HCT116 (cell line): ENCODE data around the gene OR2AG2. TPM values are rescaled to one million over a fixed set of nuclear protein-coding genes. Genes with fewer than 3 reads are reported as not detected.

Experiments
- ATAC-seq: fragments of 200-7000 bp; cut with Tn5 transposase; 2 replicates; pipeline ENCODE4 v1.9.1; 2020; ENCODE audit warnings: mild to moderate bottlenecking, moderate library complexity
- BruUV-seq: library from RNA; stranded (reverse); fragments of 400-500 nt; replicated peaks from 2 replicates; lab custom pipeline; 2021; lab: Mats Ljungman, UMichigan
- CTCF ChIA-PET: fragments of 300-600 bp; sonication (Branson Sonifier 250); formaldehyde crosslinking; loops from one replicate; lab custom pipeline; 2021; ENCODE audit warnings: antibody characterized with exemption; lab: Charles Lee
- POLR2A ChIA-PET: fragments of 300-600, 350-600 bp; sonication (Branson Sonifier 250); formaldehyde crosslinking; loops from one replicate; lab custom pipeline; 2021; ENCODE audit warnings: antibody characterized with exemption; lab: Charles Lee
- RAD21 ChIA-PET, 2 experiments: fragments of 300-600 bp; sonication (Branson Sonifier 250); formaldehyde crosslinking; loops; one replicate each; lab custom pipeline; 2023; ENCODE audit warnings: low total read pairs in 2 of 2; ENCODE audit not compliant: uncharacterized antibody in 2 of 2, unreplicated experiment in 2 of 2, low non-redundant PET in 1 of 2; lab: Charles Lee
- DNase-seq: peaks from one replicate; pipeline ENCODE4 v3.0.0-alpha.2; 2010; ENCODE audit warnings: low read depth, low spot score
- H2AFZ ChIP-seq: fragments of 200-600 bp; shearing (Covaris generic), sonication (generic); 2 replicates; pipeline ENCODE4 v1.6.1; 2017; ENCODE audit warnings: low read depth, mixed run types, mixed read lengths, antibody characterized with exemption, low read length; ENCODE audit not compliant: poor library complexity, severe bottlenecking
- H3K27ac ChIP-seq: 2 replicates; pipeline ENCODE4 v1.5.1; 2012; ENCODE audit warnings: low read depth, low read length
- H3K27me3 ChIP-seq: fragments of 200-600 bp; sonication (generic); 2 replicates; pipeline ENCODE4 v1.6.1; 2016; ENCODE audit warnings: mixed run types, low read length, mixed read lengths; ENCODE audit not compliant: insufficient read depth
- H3K36me3 ChIP-seq, 2 experiments: fragments of 200-500 bp in 1 of 2; fragments of 200-600 bp in 1 of 2; sonication (Bioruptor generic) in 1 of 2; sonication (generic) in 1 of 2; 2 replicates each; pipeline versions ENCODE4 v1.5.1 to v1.6.1; 2014 to 2016; ENCODE audit warnings: low read length in 2 of 2, inconsistent platforms in 1 of 2, mixed read lengths in 1 of 2, mixed run types in 1 of 2; ENCODE audit not compliant: insufficient read depth in 2 of 2, control insufficient read depth in 1 of 2
- H3K4me1 ChIP-seq, 2 experiments: fragments of 200-600 bp in 1 of 2; sonication (generic) in 1 of 2; 2 replicates each; pipeline versions ENCODE4 v1.5.1 to v1.6.1; 2012 to 2017; ENCODE audit warnings: low read length in 2 of 2, inconsistent platforms in 1 of 2, mild to moderate bottlenecking in 1 of 2, mixed read lengths in 1 of 2, mixed run types in 1 of 2, moderate library complexity in 1 of 2; ENCODE audit not compliant: insufficient read depth in 2 of 2, control insufficient read depth in 1 of 2
- H3K4me2 ChIP-seq: fragments of 200-600 bp; sonication (generic); 2 replicates; pipeline ENCODE4 v1.6.1; 2017; ENCODE audit warnings: mixed run types, low read length, mixed read lengths
- H3K4me3 ChIP-seq, 2 experiments: fragments of 200-600 bp in 1 of 2; sonication (generic) in 1 of 2; replicated peaks in 1 of 2; 2 replicates each; pipeline ENCODE4 v1.5.1; 2011 to 2016; ENCODE audit warnings: low read length in 2 of 2, control low read depth in 1 of 2, low read depth in 1 of 2, mild to moderate bottlenecking in 1 of 2, mixed read lengths in 1 of 2, mixed run types in 1 of 2
- H3K79me2 ChIP-seq: fragments of 200-600 bp; sonication (generic); 2 replicates; pipeline ENCODE4 v1.6.1; 2017; ENCODE audit warnings: mild to moderate bottlenecking, mixed run types, low read length, moderate library complexity, mixed read lengths; ENCODE audit not compliant: insufficient read depth
- H3K9ac ChIP-seq: fragments of 200-600 bp; sonication (generic); 2 replicates; pipeline ENCODE4 v1.6.1; 2016; ENCODE audit warnings: low read length, mixed read lengths
- H3K9me2 ChIP-seq: fragments of 200-600 bp; sonication (generic), shearing (Covaris generic); 2 replicates; pipeline ENCODE4 v1.6.1; 2017; ENCODE audit warnings: mixed run types, mild to moderate bottlenecking, moderate library complexity; ENCODE audit not compliant: insufficient read depth
- H3K9me3 ChIP-seq, 2 experiments: fragments of 200-500 bp in 1 of 2; fragments of 200-600 bp in 1 of 2; sonication (Bioruptor generic) in 1 of 2; sonication (generic) in 1 of 2; 2 replicates each; pipeline ENCODE4 v1.6.1; 2014 to 2017; ENCODE audit warnings: low read length in 2 of 2, mixed read lengths in 2 of 2, inconsistent platforms in 1 of 2, low read depth in 1 of 2, mild to moderate bottlenecking in 1 of 2, mixed run types in 1 of 2, moderate library complexity in 1 of 2; ENCODE audit not compliant: control insufficient read depth in 1 of 2, insufficient read depth in 1 of 2
- H4K20me1 ChIP-seq: fragments of 200-600 bp; sonication (generic), shearing (Covaris generic); 2 replicates; pipeline ENCODE4 v1.6.1; 2017; ENCODE audit warnings: mixed run types, mild to moderate bottlenecking, moderate library complexity; ENCODE audit not compliant: insufficient read depth
- CBX3 ChIP-seq: IDR thresholded peaks from 2 replicates; pipeline ENCODE4 v1.6.1; 2012; ENCODE audit warnings: low read depth
- EZH2 ChIP-seq: fragments of 200-600 bp; sonication (generic); IDR thresholded peaks from 2 replicates; pipeline ENCODE4 v1.6.1; 2017; ENCODE audit warnings: antibody characterized with exemption, mixed run types
- EZH2phosphoT487 ChIP-seq: fragments of 200-600 bp; IDR thresholded peaks from 2 replicates; pipeline ENCODE4 v1.6.1; 2018; ENCODE audit warnings: antibody characterized with exemption, borderline replicate concordance
- JUND ChIP-seq: IDR thresholded peaks from 2 replicates; pipeline ENCODE4 v1.6.1; 2012
- POLR2A ChIP-seq: IDR thresholded peaks from 2 replicates; pipeline ENCODE4 v1.7.0; 2011; ENCODE audit warnings: borderline replicate concordance; ENCODE audit not compliant: insufficient read depth, insufficient read length; ENCODE audit errors: extremely low read depth
- POLR2AphosphoS5 ChIP-seq: IDR thresholded peaks from 2 replicates; pipeline ENCODE4 v1.6.1; 2011; ENCODE audit warnings: mild to moderate bottlenecking, low read depth, low read length, moderate library complexity
- SIN3A ChIP-seq: IDR thresholded peaks from 2 replicates; pipeline ENCODE4 v1.6.1; 2012; ENCODE audit warnings: low read depth
- SP1 ChIP-seq: IDR thresholded peaks from 2 replicates; pipeline ENCODE4 v1.6.1; 2012; ENCODE audit warnings: low read depth
- YY1 ChIP-seq: IDR thresholded peaks from 2 replicates; pipeline ENCODE4 v1.6.1; 2011; ENCODE audit warnings: low read length, low read depth, moderate library complexity, mild to moderate bottlenecking; ENCODE audit not compliant: insufficient replicate concordance; ENCODE audit errors: extremely low read depth
- ZNF274 ChIP-seq: fragments of 200-500 bp; sonication (Bioruptor generic); IDR thresholded peaks from 2 replicates; pipeline ENCODE4 v1.6.1; 2014; ENCODE audit warnings: mild to moderate bottlenecking, low read depth, low read length, inconsistent platforms
- intact Hi-C: fragments of 100-400 bp; cut with micrococcal nuclease; formaldehyde crosslinking; loops from 2 replicates; pipeline ENCODE4 v1.10.0; 2022
- total RNA-seq: library from RNA; stranded (reverse); gene quantifications from one replicate; pipeline ENCODE4 v1.2.1, GENCODE V29; 2021; ENCODE audit not compliant: unreplicated experiment
- TF ChIP-seq, protein P1 (sequence below): IDR thresholded peaks from 2 replicates; pipeline ENCODE4 v1.6.1; 2012
- TF ChIP-seq, protein P2 (sequence below): IDR thresholded peaks from 2 replicates; pipeline ENCODE4 v1.6.1; 2012
- TF ChIP-seq, protein P3 (sequence below), 3 experiments: fragments of 200-600 bp in 1 of 3; sonication (generic) in 1 of 3; IDR thresholded peaks in 2 of 3; conservative IDR thresholded peaks in 1 of 3; 2 replicates each; pipeline ENCODE4 v1.5.1; 2012 to 2017; ENCODE audit warnings: low read depth in 2 of 3, low read length in 2 of 3, antibody characterized with exemption in 1 of 3, borderline replicate concordance in 1 of 3, control low read depth in 1 of 3, mild to moderate bottlenecking in 1 of 3, mixed read lengths in 1 of 3, mixed run types in 1 of 3, moderate library complexity in 1 of 3; ENCODE audit not compliant: insufficient read depth in 1 of 3
- TF ChIP-seq, protein P4 (sequence below): IDR thresholded peaks from 2 replicates; pipeline ENCODE4 v1.6.1; 2012; ENCODE audit warnings: low read depth

Gene OR2AG2
- total RNA-seq, 1 experiment from 2014 or later, result 0.07 TPM

DNA sequence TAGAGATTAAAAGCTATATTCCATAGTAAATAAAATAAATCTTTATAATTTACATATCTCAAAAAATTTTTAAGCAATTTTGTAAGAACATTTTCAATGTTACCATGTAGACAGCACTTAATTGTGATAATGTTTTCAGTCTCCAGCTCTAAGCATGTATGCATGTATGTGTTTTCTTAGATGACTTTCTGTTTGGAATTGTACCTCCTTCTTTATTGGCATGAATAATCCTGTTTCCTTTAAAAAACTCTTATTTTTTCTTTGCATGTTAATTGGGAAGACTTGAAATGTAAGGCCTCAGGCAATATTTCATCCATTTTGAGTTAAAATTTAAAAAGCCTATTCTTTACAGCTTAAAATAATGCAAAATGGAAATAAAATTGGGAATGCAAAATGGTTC is 9.1 kb upstream of the OR2AG2 start:
- Histone ChIP-seq H3K36me3 (no peaks in the 10 kb centered on the region), H3K4me2 (no peak overlapping the region)
- TF ChIP-seq CBX3 (no peak), EZH2phosphoT487 (no peak), EZH2 (no peak), ZNF274 (no peak), SP1 (no peak), SIN3A (no peak), JUND (no peak), YY1 (no peak), POLR2AphosphoS5 (no peak), POLR2A (no peak)
- TF ChIP-seq, protein P1, sequence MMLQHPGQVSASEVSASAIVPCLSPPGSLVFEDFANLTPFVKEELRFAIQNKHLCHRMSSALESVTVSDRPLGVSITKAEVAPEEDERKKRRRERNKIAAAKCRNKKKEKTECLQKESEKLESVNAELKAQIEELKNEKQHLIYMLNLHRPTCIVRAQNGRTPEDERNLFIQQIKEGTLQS, result no peak
- TF ChIP-seq, protein P2, sequence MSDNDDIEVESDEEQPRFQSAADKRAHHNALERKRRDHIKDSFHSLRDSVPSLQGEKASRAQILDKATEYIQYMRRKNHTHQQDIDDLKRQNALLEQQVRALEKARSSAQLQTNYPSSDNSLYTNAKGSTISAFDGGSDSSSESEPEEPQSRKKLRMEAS, result no peak
- TF ChIP-seq, all 23 proteins: peak for 0
- no peak for ATAC-seq
- ChIA-PET POLR2A (no interaction called here), RAD21 (no interaction called here), CTCF (interaction anchor here (0.8 kb wide), 1 partner anchor 31 kb away, joined by 3 read pairs; no protein-coding TSS in a partner anchor)
- DNase-seq, result no peak
- Histone ChIP-seq H3K9me2 (no peaks in the 10 kb centered on the region; the same call in 1 of the 2 replicates), H3K27ac (no peak overlapping the region), H3K4me3 (no peak overlapping the region), H4K20me1 (no peaks in the 10 kb centered on the region), H3K4me1 (no peaks in the 10 kb centered on the region), H3K79me2 (no peaks in the 10 kb centered on the region), H3K9me3 (no peaks in the 10 kb centered on the region), H3K9ac (no peak overlapping the region), H2AFZ (no peak overlapping the region), H3K27me3 (0 out of 2 replicates have a peak, but pooled peaks cover 21% of the 10 kb centered on the region)
- BruUV-seq, result no TSS peak
- intact Hi-C loops, result no loop called here

DNA sequence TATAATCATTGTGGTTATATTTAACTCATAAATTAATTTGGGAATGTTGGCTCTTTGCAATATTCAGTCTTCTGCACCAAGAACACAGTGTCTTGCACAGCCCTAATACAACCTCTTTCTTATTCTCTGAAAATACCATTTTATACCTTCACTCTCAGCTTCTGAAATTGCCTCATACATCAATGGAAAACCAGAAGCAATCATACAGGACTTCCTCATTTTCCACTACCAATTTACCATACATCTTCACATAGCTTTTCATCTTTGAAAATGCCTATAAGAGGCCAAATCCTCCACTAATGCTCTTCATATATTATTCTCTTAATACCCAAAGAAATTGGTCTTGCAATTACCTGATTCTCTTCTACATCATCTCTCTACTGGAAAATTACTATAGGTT is 6.7 kb upstream of the OR2AG2 start:
- Histone ChIP-seq H3K9me3 (no peaks in the 10 kb centered on the region), H3K27ac (no peak overlapping the region), H3K4me3 (no peak overlapping the region), H3K9ac (no peak overlapping the region), H3K36me3 (no peaks in the 10 kb centered on the region), H4K20me1 (no peaks in the 10 kb centered on the region), H3K9me2 (no peaks in the 10 kb centered on the region; the same call in 1 of the 2 replicates), H3K4me2 (no peak overlapping the region), H3K27me3 (peaks cover 25% of the 10 kb centered on the region), H3K4me1 (no peaks in the 10 kb centered on the region), H3K79me2 (no peaks in the 10 kb centered on the region), H2AFZ (no peak overlapping the region)
- ChIA-PET RAD21 (no interaction called here), CTCF (interaction anchor here (0.8 kb wide), 1 partner anchor 21 kb away, joined by 3 read pairs; no protein-coding TSS in a partner anchor), POLR2A (no interaction called here)
- intact Hi-C loops, result no loop called here
- DNase-seq (no peak), ATAC-seq (no peak)
- no TSS peak for BruUV-seq
- TF ChIP-seq EZH2phosphoT487, result no peak
- TF ChIP-seq, protein P3, sequence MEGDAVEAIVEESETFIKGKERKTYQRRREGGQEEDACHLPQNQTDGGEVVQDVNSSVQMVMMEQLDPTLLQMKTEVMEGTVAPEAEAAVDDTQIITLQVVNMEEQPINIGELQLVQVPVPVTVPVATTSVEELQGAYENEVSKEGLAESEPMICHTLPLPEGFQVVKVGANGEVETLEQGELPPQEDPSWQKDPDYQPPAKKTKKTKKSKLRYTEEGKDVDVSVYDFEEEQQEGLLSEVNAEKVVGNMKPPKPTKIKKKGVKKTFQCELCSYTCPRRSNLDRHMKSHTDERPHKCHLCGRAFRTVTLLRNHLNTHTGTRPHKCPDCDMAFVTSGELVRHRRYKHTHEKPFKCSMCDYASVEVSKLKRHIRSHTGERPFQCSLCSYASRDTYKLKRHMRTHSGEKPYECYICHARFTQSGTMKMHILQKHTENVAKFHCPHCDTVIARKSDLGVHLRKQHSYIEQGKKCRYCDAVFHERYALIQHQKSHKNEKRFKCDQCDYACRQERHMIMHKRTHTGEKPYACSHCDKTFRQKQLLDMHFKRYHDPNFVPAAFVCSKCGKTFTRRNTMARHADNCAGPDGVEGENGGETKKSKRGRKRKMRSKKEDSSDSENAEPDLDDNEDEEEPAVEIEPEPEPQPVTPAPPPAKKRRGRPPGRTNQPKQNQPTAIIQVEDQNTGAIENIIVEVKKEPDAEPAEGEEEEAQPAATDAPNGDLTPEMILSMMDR (IDR thresholded peaks at IDR 0.05 in 2 of 3, conservative IDR thresholded peaks at IDR 0.05 in 1 of 3; ENCODE audit: borderline replicate concordance in 1 of 3, insufficient read depth in 1 of 3, low read depth in 2 of 3, low read length in 2 of 3), result no peak
- TF ChIP-seq, protein P4, sequence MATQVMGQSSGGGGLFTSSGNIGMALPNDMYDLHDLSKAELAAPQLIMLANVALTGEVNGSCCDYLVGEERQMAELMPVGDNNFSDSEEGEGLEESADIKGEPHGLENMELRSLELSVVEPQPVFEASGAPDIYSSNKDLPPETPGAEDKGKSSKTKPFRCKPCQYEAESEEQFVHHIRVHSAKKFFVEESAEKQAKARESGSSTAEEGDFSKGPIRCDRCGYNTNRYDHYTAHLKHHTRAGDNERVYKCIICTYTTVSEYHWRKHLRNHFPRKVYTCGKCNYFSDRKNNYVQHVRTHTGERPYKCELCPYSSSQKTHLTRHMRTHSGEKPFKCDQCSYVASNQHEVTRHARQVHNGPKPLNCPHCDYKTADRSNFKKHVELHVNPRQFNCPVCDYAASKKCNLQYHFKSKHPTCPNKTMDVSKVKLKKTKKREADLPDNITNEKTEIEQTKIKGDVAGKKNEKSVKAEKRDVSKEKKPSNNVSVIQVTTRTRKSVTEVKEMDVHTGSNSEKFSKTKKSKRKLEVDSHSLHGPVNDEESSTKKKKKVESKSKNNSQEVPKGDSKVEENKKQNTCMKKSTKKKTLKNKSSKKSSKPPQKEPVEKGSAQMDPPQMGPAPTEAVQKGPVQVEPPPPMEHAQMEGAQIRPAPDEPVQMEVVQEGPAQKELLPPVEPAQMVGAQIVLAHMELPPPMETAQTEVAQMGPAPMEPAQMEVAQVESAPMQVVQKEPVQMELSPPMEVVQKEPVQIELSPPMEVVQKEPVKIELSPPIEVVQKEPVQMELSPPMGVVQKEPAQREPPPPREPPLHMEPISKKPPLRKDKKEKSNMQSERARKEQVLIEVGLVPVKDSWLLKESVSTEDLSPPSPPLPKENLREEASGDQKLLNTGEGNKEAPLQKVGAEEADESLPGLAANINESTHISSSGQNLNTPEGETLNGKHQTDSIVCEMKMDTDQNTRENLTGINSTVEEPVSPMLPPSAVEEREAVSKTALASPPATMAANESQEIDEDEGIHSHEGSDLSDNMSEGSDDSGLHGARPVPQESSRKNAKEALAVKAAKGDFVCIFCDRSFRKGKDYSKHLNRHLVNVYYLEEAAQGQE, result no peak
- TF ChIP-seq, protein P2, result no peak
- no peak for TF ChIP-seq POLR2A
- TF ChIP-seq, protein P1, result no peak
